Stimulated activated CD8-positive, alpha-beta memory T cell treated with anti-CD3 and anti-CD28 coated beads, Interleukin-12 subunit alpha, Interleukin-12 subunit beta, amount 100 ng/mL, for 24 hours (primary cell): ENCODE measurements around the gene CDO1.

ENCODE experiments used
- DNase-seq: peaks from one replicate; pipeline ENCODE4 v3.0.0-alpha.2; 2020; ENCODE audit errors: extremely low read depth

Gene CDO1

DNA sequence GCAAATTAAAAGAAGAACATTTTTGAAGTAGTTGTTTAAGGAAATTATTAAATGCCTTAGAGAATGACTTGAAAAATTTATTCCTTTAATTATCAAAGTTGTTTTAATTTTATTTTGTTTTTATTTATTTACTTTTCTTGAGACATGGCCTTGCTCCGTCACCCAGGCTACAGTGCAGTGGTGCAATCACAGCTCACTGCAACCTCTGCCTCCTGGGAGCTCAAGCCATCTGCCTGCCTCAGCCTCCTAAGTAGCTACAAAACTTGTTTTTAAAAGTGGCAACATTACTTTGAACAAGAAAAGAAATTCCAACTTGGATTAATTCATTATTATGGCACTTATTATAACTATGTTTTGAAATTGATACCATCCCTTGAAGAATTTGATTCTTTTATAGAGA lies 29.0 kb downstream of the CDO1 start:
- DNase-seq = no peak

DNA sequence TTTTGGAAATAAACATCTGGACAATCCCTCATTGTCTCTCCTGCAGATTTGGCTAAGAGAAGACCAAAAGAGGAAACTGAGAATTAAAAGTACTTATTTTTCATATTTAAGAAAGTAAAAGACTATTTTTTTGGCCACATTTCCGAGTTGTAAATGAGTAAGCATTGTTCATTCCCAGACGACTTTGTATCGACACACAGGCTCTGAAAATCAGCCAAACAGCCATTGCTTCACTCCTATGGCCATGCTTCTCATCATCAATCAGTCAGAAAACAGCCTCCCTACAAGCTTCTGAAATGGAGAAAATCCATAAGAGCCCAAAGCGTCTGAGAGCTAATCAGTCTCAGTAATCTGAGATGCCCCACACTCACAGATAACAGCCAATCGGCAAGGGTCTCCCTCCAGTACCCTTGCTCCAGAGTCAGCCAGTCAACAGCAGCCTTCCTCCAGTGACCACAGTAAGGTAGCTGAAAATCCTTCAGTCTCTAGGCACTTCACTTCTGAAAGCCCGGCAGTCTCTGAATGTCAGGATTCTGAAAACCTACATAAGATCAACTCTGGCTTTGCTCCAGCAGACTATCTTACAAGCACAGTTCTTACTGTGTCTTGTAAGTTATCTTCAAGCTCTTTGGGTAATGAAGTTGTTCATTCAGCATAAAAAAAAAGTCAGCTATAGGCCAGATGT lies 30.9 kb downstream of the CDO1 start:
- DNase-seq = no peak

DNA sequence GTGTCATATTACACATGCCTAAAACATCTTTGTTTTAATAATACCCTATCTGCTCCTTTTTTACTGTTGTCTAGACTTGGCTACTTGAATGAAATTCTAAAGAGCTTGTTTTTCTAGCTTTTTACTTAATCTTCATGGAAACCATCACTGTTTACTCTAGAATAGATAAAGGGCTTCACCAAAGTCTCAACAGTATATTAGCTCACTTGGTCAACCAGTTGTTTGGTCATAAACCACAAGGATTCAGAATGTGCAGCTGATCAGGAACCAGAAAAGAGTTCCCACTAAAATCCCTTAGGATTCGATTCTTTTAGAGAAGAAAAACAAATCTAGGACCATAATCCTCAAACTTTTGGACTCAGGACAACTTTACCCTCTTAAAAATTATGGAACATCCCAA lies 38.0 kb downstream of the CDO1 start:
- no peak for DNase-seq

DNA sequence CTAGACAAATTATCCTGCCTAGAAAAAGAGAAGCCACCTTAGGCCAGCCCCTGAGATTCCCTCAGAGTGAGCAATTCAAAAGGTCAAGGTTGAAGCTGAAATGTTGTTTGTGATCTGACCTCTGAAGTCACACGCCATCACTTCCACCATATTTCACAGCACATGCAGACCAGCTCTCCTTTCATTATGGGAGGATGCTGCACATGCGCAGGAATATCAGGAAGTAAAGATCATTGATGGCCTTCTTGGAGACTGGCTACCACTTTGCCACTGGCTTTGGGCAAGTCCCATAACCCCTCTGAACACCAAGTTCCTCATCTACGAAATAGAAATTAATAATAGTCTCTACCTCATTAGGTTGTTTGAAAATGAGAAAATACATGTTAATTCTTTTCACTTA lies 39.5 kb downstream of the CDO1 start:
- DNase-seq = no peak

DNA sequence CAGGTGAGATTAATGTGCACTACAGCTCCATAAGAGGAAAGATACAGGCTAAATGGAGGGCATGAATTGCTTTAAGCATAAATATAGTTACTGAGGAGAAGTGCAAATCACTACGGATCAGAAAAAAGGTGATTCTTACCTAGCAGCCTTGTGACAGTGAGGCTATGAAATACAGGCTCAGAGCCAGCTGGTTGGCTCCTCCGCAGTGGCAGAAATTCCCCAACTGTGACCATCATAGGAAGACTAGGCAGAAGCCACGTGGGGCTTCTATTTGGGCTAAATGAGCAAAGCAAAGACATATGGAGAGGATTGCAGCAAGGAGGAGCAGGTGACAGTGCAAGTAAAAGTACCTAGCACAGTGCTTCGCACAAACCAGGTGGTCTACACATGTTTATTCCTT lies 40.5 kb downstream of the CDO1 start:
- no peak for DNase-seq

DNA sequence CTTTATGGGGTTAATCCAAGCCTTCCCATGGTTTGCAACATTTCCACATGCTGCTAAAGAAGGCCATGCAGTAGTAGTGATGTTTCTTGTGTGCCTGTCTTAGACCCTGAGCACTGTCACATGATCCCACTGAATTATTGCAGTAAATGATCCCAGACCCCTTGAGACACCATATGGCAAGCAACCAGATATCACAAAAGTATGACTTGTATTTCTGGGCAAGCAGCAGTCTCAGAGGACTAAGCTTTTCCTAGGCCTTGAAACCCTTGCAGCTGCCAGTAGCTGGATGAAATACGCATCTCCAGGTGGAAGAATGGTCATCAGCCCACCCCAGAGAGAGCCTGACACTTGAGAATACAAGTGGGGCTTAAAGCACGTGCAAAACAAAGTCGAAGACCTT lies 41.8 kb downstream of the CDO1 start:
- DNase-seq = no peak

DNA sequence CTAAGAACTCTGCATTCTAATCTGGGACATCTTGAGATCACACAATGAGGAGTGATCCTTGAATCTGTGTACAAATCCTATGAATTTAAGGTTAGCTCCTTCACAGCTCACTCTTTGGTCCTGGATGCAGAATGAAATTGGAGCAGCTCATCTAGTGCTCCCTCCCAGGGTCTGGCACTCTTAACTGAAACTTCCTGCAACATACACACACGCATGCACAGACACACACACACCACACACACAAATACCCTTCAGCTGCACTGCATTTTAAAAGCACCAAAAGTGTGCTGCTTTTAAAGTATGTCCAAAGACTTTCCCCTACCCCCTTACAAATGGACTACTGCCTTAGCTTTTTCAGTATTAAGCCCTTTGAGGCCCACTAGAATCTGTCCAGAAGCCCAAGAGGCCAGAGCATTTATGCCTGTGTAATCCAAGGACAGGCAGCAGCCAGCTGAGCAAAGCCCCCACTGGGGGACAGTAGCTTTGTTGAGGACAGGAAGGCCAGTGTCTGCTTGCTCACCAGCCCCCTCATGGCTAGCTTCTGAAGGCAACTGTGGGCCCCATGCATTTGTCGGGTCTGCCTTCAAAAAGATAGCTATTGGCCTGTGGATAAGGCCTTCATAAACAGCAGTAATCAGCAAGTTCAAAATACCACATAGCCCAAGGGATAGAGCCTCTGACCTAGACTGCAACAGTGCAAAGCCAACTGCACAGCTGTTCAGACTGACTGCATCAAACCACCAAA lies 43.6 kb downstream of the CDO1 start:
- DNase-seq = no peak

DNA sequence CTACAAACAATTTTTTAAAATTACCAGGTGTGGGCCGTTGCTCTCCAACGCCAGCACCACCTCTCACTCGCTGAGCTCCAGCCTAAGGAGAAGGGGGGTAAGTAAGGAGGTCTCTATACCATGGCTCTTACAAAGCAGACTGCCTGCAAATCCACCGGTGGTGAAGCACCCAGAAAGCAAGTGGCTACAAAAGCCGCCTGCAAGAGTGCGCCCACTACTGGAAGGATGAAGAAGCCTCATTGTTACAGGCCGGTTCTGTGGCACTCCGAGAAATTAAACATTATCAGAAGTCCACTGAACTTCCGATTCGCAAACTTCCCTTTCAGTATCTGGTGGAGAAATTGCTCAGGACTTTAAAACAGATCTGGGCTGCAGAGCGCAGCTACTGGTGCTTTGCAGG lies 46.0 kb downstream of the CDO1 start:
- no peak for DNase-seq

DNA sequence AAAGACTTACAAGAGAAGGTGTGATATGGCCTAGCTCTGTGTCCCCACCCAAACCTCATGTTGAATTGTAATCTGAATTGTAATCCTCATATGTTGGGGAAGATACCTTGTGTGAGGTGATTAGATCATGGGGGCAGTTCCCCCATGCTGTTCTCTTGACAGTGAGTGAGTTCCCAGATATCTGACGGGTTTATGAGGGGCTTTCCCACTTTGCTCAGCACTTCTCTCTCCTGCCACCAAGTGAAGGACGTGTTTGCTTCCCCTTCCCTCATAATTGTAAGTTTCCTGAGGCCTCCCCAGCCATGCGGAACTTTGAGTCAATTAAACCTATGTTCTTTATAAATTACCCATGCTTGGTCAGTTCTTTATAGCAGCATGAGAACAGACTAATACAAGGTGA lies 49.0 kb downstream of the CDO1 start:
- no peak for DNase-seq

DNA sequence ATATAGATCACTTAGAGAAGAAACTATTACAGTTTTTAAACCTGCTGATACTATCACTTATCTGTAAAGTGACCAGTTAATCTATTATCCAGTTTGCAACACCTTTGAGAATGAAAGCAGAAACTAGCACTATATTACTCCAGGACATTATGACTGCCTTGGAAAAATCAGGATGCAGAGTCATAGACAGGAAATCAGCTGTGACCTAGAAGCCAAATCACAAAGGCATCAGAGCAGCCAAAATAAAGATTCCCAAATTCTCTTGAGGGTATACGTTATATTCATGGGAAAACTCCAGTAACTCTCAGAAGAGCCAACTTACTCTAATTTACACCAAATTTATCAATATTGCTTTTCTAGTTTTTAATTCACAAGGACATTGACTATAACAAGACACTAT lies 49.9 kb downstream of the CDO1 start:
- no peak for DNase-seq

DNA sequence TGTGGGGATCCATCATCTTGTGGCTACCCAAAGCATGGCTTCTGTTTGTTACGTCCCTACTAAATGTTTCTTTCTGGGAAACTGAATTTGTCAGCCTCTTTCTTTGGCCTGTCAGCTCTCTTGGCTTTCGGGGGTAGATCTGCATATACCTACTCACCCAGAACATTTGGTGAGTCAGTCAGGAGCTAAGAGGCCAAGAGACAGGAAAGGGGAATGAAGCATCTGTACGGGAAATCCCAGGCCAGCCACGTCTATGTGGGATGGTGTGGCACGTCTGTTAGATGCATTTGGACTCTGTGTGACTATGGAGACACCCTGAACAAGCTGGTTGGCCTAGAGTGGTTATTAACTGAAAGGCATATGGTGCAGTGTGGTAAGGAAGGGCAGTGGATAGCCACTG lies 58.1 kb downstream of the CDO1 start:
- DNase-seq = no peak

DNA sequence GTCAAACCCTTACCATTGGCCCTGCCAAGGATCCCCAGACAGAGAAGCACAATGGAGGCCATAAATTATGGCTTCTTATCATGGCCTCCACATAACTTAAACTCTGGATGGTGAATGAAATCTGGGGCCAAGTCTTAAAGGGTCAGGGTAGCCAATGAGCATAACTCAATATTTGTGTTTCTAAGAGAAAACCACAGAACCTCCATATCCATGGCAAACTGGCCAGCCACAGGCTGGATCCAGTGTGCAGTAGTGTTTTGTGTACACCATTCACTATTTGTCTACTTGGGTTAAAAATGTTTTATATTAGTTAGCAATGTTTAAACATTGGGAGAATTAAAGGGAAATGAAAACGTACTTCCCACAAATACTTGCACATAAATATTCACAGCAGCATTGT lies 60.8 kb downstream of the CDO1 start:
- no peak for DNase-seq
